GM21786 (cell line): ENCODE results near the gene STYXL2.

Experiments used
- ATAC-seq: cut with Tn5 transposase; IDR thresholded peaks from one replicate; pipeline ENCODE4 v1.9.1; 2021; ENCODE audit not compliant: unreplicated experiment

The STYXL2 gene

DNA sequence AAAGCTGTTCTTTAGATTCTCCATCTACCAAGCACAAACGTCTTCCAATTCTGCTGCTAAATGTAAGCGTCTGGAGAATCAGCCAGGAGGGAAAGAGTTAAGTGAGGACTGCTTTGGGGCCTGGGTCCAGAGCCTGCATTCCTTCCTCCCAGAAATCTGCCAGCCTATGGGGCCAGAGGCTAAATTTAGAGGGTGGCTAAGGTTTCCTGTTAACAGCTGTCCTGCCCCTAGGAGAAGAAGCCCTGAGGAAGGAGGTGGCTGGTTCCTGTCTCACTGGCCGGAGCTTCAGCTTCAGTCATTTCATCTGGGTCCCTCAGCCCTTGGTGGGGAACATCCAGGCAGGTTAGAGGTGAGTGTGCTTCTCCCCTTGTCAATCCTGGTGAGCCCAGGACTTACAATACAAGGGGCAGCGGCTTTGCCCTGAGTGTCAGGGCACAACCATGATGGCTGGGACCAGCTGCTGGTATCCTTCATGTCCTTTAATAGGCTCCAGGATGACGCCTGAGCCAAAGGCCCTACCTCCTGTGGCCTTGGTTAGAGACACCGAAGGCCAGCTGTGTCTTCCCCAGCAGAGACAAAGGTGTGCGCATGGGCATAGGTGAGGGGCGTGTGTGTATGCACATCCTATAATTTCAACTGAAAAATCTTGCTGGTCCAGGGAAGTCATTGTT, at the start of gene STYXL2:
STYXL2 (plus strand) TSS at position 230 of the 671 bp plus-strand sequence. CDS start 775 bp downstream, outside the sequence.
- ATAC-seq = no peak

DNA sequence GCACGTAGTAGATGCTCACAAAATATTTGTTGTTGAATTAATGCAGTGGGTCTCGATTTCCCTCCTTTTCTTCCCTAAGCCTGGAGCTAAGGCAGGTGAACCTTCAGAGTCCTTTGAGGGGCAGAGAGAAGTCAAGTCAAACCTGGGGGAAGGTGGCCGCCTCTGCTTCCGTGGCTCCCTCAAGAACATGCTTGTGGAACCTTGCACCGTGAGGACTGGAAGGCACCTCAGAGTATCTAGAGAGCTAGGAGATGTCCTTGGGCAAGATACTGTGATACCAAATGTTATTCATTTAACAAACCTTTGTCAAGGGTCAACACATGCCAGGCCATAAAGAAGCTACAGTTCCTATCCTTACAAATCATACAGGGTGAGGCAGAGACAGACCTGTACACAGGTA, 42.0 kb upstream of the STYXL2 start:
- no peak for ATAC-seq

DNA sequence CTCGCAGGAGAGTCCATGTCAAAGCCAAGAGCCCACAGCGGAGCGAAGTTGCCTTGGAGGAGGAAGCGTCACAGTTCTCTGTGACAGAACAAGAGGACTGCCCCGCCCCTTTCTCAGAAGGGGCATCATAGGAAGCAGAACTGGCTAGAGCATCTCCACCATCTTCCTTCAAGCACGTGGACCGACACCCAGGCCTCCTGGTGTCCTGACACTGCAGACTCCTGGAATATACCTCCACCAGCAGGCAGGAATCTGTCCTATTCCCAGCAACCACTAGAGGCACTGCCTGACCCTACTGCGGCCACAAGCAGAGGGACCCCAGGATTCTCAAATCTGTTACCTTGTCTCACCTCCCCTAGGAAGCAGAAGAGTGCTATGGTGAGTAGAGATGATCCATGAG, 41.5 kb upstream of the STYXL2 start:
- ATAC-seq = no peak

DNA sequence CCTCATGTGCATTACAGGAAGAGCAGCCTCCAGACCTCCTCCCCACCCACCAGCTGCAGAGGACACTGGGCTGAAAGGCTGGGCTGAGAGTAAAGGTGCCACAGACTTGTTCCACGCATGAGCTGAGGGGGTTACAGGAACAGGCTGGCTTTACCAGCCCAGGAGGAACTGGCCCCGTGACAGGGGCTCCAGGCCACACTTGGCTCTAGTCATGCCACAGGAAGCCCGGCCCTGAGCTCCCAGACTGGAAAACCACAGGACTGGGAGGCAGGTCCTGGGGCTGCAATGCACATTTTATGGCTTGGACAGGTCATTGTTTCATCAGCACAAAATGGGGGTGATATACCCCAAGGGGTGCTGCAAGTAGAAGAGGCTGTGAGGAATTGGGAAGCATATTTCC, 39.3 kb upstream of the STYXL2 start:
- no peak for ATAC-seq

DNA sequence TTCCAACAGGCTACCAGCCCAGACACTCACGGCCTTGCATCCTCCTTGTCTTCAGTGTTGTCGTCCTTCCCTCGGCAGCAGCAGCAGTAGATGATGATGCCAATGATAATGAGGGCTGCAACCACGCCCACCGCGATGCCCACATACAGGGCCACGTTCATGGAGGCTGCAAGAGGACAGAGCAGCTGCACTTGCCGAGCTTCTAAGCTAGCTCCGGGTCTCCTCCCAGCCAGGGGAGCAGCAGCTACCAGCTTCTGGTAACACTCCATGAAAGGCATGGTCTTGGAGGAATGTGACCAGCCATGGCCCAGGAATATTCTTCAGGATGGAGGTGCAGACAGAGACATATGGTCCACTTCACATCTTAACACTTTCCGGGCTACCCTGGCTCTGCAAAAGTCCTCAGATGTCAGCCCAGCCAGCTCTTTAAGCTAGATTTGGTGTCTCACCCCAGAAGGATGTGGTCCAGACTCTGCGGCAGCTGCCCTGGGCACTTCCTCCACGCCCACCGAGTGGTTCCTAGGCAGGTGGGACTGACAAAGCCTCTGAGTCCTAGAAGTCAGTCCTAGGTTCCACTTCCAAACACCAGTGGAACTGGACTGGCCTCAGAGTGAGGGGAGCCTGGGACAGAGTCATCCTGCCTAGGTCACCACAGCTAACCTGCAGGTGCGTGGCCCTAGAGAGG, 38.8 kb upstream of the STYXL2 start:
- ATAC-seq = no peak

DNA sequence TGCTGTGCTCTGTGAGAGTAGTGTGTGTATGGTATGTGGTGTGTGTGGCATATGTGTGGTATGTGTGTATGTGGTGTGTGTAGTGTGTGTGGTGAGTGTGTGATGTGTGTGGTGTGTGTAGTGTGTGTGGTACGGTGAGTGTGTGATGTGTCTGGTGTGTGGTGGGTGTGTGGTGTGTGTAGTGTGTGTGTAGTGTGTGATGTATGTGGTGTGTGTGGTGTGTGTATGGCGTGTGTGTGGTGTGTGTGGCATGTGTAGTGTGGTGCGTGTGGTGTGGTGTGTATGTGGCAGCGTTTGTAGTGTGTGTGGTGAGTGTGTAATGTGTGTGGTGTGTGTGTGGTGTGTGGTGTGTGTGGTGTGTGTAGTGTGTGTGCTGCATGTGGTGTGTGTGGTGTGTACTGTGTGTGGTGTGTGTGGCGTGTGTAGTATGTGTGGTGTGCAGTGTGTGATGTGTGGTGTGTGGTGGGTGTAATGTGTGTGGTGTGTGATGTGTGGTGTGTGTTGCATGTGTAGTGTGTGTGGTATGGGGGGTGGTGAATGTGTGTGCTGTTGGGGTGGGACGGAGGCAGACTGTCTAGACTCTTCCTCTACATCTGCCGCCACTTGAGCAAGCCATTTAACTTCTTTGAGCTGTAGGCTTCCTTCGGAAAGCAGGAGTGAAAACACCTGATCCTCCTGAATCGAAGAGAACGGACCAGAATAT, 37.2 kb upstream of the STYXL2 start:
- no peak for ATAC-seq

DNA sequence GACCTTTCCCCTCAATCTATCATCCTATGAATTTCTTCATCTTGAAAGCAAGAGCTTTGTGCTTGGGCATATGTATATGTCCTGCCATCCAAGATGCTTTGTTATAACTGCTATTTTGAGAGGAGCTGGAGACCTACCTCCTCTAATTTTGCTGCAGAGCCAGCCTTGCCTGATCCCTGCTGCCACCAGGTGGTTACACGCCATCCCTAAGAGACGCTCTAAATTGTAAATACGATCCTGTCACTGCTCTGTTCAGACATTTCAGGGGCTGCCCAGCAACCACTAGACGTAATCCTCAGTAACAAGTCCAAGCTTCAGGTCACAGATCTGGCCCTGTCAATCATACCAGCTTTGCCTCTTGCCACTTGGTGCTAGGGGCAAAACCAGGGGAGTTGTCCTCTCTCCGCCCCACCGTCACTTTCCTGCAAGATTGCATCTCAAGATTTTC, 36.6 kb upstream of the STYXL2 start:
- peak; percentile 63 for ATAC-seq

DNA sequence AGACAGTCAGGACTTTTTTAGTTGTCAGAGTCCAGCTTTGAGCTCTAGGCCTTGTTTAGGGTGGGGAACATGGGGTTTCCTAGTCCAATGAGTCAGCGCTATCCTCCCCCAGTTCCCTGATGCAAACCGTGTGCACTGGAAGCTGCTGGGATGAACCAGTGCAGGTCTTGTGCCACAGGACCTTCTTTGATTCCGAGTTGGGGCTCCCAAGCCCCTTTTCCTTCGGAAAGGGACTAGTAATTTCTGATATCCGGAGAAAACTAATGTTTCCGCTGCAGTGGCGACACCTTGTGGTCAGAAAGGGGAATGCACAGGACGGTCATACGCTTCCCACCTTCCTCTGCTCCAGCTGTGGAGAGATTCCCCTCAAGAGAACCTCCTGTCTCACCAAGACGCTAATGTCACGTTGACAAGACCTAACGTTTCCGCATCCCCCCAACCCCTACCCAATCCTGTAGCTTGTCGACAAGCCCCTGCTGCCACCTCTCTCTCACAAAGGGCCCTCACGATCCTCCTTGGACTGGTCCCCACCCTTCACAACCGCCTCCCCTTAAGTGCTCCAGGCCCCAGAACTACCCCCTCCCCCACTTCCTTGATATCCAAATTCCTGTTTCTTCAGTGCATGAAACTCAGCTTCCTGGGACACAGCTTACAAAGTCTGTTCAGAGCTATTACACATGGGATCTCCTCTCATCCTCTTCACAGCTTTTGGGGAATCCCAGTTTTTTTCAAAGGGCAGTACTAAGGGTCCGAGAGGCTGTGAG, 34.6 kb upstream of the STYXL2 start:
- peak; percentile 53 for ATAC-seq

DNA sequence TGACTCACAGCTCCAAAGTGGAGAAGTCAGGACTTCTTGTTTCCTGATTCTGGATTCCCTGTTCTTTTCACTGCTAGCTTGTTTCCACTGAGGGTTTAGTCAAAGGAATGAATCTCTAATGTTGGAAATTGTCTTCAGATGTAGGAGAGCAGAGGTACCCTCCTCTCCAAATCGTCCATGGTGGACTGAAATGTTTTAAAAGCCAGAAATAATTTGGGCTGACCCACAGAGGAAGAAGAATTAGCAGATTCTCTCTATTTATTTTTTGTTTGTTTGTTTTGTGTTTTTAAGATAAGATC, 34.1 kb upstream of the STYXL2 start:
- no peak for ATAC-seq

DNA sequence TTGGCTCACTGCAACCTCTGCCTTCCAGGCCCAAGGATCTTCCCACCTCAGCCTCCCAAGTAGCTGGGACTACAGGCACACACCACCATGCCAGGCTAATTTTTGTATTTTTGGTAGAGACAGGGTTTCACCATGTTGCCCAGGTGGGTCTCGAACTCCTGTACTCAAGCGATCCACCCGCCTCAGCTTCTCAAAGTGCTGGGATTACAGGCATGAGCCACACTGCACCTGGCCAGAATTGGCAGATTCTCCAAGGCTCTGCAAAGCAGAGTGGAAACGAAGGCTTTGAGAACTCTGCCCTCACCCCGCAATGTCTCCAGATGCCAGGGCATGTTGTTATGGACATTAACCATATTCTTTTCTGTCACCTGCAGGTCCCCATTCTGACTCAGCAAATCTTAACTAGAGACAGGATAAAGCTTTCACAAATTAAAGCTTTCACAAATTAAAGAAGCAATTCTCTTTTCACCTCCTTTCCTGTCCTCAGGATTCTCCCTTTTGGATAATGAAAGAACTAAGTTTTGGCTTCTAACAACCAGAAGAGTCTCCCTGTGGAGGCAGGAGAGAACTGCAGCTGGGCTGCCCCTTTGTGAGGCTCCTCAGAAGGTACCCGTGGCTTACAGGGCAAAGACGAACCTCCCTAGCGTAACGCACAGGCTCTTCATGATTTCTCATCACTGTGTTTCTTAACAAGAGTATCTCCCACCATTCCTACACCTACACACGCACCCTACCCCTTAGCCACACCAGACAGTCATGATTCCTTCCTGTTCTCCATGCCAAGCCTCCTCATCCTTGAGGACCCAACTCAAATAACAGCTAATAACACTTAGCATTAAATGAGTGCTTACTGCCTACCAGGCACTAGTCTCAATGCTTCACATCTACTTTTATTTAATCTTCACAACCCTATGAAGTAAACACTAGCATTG, 33.5 kb upstream of the STYXL2 start:
- no peak for ATAC-seq

DNA sequence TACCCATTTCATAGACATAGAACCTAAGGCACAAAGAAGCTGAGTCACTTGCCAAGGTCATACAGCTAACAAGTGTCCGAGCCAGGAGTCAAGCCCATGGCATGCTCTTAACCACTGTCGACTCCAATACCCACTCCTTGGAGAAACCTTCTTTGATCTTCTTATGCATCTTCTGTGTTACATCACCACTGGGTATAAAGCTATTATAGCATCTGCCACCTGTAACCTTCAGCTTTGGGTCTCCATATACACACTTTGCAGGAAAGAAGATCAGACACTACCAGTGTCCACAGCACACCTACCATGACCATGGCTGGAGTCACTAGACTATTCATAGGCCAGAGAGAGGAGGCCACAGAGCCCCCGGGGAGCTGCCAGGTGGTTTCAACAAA, 32.8 kb upstream of the STYXL2 start:
- no peak for ATAC-seq

DNA sequence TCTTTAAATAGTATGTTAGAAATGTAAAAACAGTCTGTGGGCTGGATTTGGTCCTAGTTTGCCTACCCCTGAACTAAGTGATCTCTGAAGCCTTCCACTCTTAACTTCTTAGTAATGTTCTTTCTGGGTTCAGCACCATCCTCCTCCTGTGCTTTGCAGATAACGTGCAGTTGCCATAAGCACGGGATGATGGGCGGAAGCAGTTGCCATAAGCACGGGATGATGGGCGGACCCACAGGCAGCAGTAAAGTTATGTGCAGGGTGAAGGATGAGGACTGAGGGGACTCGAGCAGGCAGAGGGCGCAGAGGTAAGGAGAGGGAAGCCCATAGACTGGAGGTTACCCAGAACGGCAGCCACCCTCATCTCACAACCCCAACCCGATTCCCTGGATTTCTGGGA, 29.3 kb upstream of the STYXL2 start:
- no peak for ATAC-seq

DNA sequence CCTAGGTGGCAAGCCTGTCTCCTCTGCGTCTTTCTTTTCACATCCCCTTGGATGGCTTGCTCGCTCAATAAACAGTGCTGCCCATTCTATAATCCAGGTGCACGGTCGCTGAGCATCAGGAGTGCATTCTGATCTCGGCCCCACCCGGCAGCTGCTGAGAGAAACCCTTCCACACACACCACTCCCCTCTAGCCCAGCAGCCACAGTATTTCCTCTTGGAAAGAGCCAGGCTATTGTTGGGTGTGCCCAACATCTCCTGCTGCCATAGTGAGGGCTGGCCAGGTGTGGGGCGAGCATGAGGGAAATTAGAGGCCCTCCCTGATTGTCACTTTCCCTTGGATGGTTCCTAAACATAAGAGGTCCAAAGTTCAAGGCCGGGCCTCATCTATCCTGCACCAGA, 28.4 kb upstream of the STYXL2 start:
- ATAC-seq = no peak

DNA sequence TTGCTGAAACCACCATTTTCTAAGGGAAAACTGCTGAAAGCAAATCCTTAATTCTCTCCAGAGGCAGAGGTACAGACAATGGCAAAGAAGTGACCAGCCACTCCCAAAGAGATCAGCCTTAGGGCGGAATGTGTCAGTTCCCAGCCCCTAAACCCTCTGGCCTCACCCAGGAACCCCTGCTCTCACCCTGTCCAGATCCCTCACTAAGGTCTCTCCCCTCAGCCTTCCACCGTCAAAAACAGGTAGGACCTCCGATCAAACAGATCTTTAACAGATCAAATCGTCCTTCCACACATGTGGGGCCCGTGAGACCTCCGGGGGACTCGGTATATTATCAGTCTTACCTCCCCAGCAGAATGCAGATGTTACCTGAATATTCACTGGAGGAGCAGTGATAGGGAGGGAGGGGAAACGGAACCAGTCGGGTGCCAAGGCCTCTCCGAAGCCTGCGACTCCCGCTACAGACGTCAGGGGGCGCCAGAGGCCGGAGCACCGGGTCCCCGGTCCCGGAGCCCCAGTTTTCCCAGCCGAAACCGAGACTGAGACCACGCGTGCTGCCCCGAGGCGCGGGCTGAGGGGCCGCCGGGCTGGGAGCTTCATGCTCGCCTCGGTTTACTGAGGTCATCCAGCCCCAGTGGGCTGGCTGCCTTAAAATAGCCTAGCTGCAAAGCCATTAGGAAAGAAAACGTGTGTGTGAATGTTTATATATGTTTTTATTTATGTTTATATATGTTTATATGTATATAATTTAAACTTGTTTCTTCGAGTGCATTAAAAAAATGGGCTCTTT, 27.3 kb upstream of the STYXL2 start:
- peak; percentile 74 for ATAC-seq

DNA sequence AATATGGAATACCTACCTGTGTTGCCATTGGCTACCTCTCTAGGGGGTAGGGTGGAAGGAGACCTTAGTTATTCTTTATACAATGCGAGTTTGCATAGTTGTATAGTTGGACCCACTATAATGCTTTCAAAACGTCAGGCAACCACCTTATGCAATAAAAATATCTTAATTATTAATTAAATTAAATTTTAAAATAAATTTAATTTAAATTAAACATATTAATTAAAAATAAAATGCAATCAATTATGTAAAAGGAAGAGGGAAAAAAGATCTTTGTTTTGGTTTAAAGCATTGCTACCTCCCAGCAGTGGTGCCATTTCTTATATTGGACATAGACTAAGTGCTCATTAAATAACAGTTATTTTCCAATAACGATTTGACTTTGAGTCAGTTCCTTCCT, 26.0 kb upstream of the STYXL2 start:
- no peak for ATAC-seq

DNA sequence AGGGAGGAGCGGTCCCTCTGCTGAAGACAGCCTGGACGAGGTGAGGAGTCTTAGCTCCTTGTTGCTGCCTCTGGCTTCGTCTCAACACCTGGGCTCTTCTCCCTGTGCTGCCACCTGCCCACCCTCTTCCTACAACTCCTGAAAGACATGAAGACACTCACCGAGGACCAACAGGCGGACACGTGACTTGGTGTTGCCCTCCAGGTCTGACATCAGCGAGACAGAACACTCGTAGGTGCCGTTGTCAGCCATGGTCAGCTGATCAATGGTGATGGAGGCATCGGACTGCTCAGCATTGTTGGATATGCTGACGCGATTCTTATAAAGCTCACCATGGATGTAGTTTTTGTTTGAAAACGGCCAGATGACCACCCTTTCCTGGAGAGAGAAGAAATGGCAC, 25.1 kb upstream of the STYXL2 start:
- no peak for ATAC-seq

DNA sequence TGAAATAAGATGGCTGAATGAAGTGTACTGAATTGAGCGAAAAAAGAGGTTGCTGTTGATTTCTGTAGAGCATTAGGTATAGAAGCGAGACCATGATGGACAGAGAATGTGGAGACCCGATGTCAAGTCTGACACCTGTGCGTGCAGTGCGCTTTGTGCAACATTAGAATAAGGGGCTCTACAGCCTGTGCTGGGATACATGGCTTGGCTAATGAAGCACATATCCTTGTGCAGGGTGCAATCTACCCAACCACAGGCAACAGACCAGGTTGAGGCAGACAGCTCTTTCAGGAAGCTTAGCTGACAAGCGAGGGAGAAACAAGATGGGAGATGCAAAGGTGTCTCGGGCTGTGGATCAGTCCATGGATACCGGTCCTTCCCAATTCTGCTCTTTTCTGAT, 22.6 kb upstream of the STYXL2 start:
- ATAC-seq = no peak

DNA sequence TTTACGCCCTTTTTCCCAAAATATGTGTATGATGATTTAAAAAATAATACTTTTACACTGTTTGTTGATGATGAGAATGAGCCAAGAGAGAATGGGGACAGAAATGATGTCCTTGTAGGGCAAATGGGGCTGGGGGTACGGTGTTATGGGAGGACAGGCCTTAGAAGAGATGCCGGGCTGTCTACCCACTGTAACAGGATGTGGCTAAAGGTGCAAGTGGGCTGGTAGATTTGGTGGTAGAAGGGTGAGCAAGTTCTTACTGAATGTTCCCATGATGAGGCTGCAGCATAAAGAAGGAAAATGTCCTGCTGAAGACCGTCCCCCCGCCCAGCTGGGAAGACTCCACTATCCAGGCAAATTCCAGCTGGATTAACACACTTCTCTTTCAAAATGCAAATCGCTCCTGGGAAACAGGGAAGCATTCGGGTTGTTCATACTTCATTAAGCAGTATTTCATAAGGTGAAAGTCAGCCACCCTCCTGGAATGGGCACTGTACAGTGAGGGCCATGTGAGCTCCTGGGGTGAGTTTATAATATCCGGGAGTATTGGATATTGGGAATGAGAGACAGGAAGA, 17.7 kb upstream of the STYXL2 start:
- ATAC-seq = no peak

DNA sequence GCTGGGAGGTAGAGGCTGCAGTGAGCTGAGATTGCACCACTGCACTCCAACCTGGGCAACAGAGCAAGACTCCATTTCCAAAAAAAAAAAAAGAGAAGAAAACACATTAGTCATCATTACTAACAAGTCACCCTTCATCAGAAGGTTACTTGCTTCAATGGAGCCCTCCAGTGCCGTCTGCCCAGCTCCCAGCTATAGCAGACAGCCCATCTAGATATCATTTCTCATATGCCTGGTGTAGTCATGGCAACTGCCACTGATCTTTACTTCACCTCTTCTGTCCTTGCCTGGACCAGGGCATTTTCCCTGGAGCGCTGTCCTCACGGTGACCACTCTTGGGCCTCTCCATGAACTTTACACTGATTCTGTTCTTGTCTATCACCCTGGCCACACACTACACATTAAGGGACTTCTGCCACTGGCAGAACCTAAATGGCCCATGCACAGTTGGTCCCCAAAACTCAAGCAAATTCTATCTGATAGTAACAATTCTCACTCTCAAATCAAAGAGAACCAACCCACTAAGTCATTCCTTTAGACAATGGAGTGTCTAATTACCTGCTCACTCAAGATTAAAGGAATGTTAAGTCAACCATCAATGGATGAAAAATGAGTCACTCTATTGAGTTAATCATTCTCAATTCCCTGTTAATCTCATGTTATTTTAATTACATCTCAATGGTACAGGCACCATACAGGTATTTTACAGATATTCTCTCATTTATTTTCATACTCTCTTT, 16.6 kb upstream of the STYXL2 start:
- ATAC-seq = no peak
